PC-3 (cell line): ENCODE results near the gene PLPP1. TPM values are rescaled to one million over a fixed set of nuclear protein-coding genes. Genes with fewer than 3 reads are reported as not detected.

Source experiments
- ATAC-seq: fragments of 200-7000 bp; cut with Tn5 transposase; 2 replicates; pipeline ENCODE4 v1.9.1; 2020; ENCODE audit warnings: mild to moderate bottlenecking, moderate library complexity
- Bru-seq: library from RNA; stranded (reverse); fragments of 400-500 nt; gene quantifications from one replicate; lab custom pipeline; 2021; lab: Mats Ljungman, UMichigan
- BruChase-seq, 2 experiments: library from RNA; stranded (reverse); fragments of 400-500 nt; gene quantifications; one replicate each; lab custom pipeline; 2021; lab: Mats Ljungman, UMichigan
- BruUV-seq: library from RNA; stranded (reverse); fragments of 400-500 nt; replicated peaks from 2 replicates; lab custom pipeline; 2021; lab: Mats Ljungman, UMichigan
- CTCF ChIA-PET: fragments of 300-600 bp; sonication (Branson Sonifier 250); formaldehyde crosslinking; loops from one replicate; lab custom pipeline; 2022; ENCODE audit warnings: antibody characterized with exemption; lab: Charles Lee
- POLR2A ChIA-PET: fragments of 300-600 bp; sonication (Branson Sonifier 250); formaldehyde crosslinking; loops from one replicate; lab custom pipeline; 2022; ENCODE audit warnings: antibody characterized with exemption; ENCODE audit not compliant: unreplicated experiment; lab: Charles Lee
- DNase-seq: peaks from one replicate; pipeline ENCODE4 v3.0.0-alpha.2; 2015
- H2AFZ ChIP-seq: fragments of 300-600 bp; sonication (generic); 2 replicates; pipeline ENCODE4 v1.6.0; 2016; ENCODE audit warnings: antibody characterized with exemption, low read length
- H3F3A ChIP-seq: fragments of 300-600 bp; sonication (generic); one replicate; pipeline ENCODE4 v1.6.0; 2017; ENCODE audit warnings: antibody characterized with exemption, low read length, control low read depth, mild to moderate bottlenecking; ENCODE audit not compliant: unreplicated experiment
- H3K27ac ChIP-seq: fragments of 300-600 bp; sonication (generic); 2 replicates; pipeline ENCODE4 v1.5.1; 2016; ENCODE audit warnings: mild to moderate bottlenecking, low read length
- H3K27me3 ChIP-seq: fragments of 300-600 bp; sonication (generic); 2 replicates; pipeline ENCODE4 v1.6.1; 2016; ENCODE audit warnings: low read length, mixed read lengths
- H3K36me3 ChIP-seq: fragments of 300-600 bp; sonication (generic); 2 replicates; pipeline ENCODE4 v1.6.1; 2016; ENCODE audit warnings: low read depth, mixed run types, low read length, mixed read lengths
- H3K4me1 ChIP-seq: fragments of 300-600 bp; sonication (generic); 2 replicates; pipeline ENCODE4 v1.5.1; 2016; ENCODE audit warnings: low read length; ENCODE audit not compliant: insufficient read depth
- H3K4me2 ChIP-seq: fragments of 300-600 bp; sonication (generic); 2 replicates; pipeline ENCODE4 v1.6.0; 2016; ENCODE audit warnings: low read length
- H3K4me3 ChIP-seq: fragments of 300-600 bp; sonication (generic); 2 replicates; pipeline ENCODE4 v1.5.1; 2016; ENCODE audit warnings: mild to moderate bottlenecking, low read length, mixed read lengths
- H3K79me2 ChIP-seq: fragments of 300-600 bp; sonication (generic); 2 replicates; pipeline ENCODE4 v1.6.1; 2017; ENCODE audit warnings: low read length, mixed read lengths
- H3K9ac ChIP-seq: fragments of 300-600 bp; sonication (generic); 2 replicates; pipeline ENCODE4 v1.6.0; 2016; ENCODE audit warnings: mild to moderate bottlenecking, low read length
- H3K9me2 ChIP-seq: fragments of 300-600 bp; sonication (generic); replicated peaks from 2 replicates; pipeline ENCODE4 v1.6.1; 2016; ENCODE audit warnings: mixed run types, low read length, mixed read lengths
- H3K9me3 ChIP-seq: fragments of 300-600 bp; sonication (generic); 2 replicates; pipeline ENCODE4 v1.6.1; 2016; ENCODE audit warnings: low read length, mixed read lengths
- H4K20me1 ChIP-seq: fragments of 300-600 bp; sonication (generic); 2 replicates; pipeline ENCODE4 v1.6.1; 2016; ENCODE audit warnings: low read length, mixed read lengths
- CTCF ChIP-seq: fragments of 300-600 bp; sonication (generic); conservative IDR thresholded peaks from 2 replicates; pipeline ENCODE4 v1.5.1; 2017; ENCODE audit warnings: antibody characterized with exemption, low read depth, mild to moderate bottlenecking, low read length
- EZH2 ChIP-seq: fragments of 300-600 bp; sonication (generic); IDR thresholded peaks from one replicate; pipeline ENCODE4 v1.6.1; 2017; ENCODE audit warnings: antibody characterized with exemption, mild to moderate bottlenecking, low read length; ENCODE audit not compliant: unreplicated experiment
- EZH2phosphoT487 ChIP-seq: fragments of 300-600 bp; sonication (generic); IDR thresholded peaks from 2 replicates; pipeline ENCODE4 v1.6.1; 2018; ENCODE audit warnings: mild to moderate bottlenecking, antibody characterized with exemption, low read length, borderline replicate concordance
- intact Hi-C: fragments of 100-400 bp; cut with micrococcal nuclease; formaldehyde crosslinking; loops from 2 replicates; pipeline ENCODE4 v1.9.0; 2023
- long read RNA-seq: library from polyadenylated mRNA; unstranded; transcript quantifications from one replicate; pipeline ENCODE4 v2.0.0, GENCODE V29; 2021; ENCODE audit not compliant: unreplicated experiment
- total RNA-seq: library from RNA; depleted of rRNA; stranded (reverse); fragments of >200 nt; gene quantifications from 2 replicates; pipeline ENCODE4 v1.2.3, GENCODE V29; 2014; rRNA removed

Gene PLPP1
- total RNA-seq (16.2 and 21.1 TPM in 2 replicates), Bru-seq, nascent RNA (percentile 58 among the genes with signal in this experiment), BruChase-seq, experiment 1, labeled RNA remaining after a 6-hour chase (percentile 49 among the genes with signal in this experiment), BruChase-seq, experiment 2, labeled RNA remaining after a 2-hour chase (percentile 47 among the genes with signal in this experiment)
- long read RNA-seq, transcript PLPP1-202 (6 exons, 1,597 nt): major isoform, 45 of 49 reads
- long read RNA-seq, partial matches to known transcripts: 0 of 49 reads
- long read RNA-seq, other reads (novel, unspliced or antisense): 2 of 49 reads

- ATAC-seq (peak; percentile 81), DNase-seq (peak; percentile 73)
- TF ChIP-seq EZH2 (no peak), EZH2phosphoT487 (no peak), CTCF (no peak)
- peak within 1 kb of the TSS; percentile 66 for H3K9ac ChIP-seq
- H3K9me2 ChIP-seq: no peaks in the 10 kb centered on the region
- no peaks in the 10 kb centered on the region for H3F3A ChIP-seq
- CTCF ChIA-PET: no interaction called here
- H2AFZ ChIP-seq: peak within 1 kb of the TSS; percentile 98
- no peaks in the 10 kb centered on the region for H3K36me3 ChIP-seq
- intact Hi-C loops: loop anchor here (2.0 to 10.0 kb wide), 4 partner anchors 66 to 158 kb away; no protein-coding TSS in a partner anchor
- BruUV-seq: no TSS peak
- POLR2A ChIA-PET: no interaction called here
- peaks cover 5% of the 10 kb centered on the region; the same call in 1 of the 2 replicates for H3K4me1 ChIP-seq
- no peaks in the 10 kb centered on the region for H3K9me3 ChIP-seq
- peak within 1 kb of the TSS; percentile 28 for H3K27ac ChIP-seq
- no peaks in the 10 kb centered on the region for H3K27me3 ChIP-seq
- H4K20me1 ChIP-seq: no peaks in the 10 kb centered on the region
- H3K4me2 ChIP-seq: peak within 1 kb of the TSS; percentile 97
- H3K4me3 ChIP-seq: peak within 1 kb of the TSS; percentile 86
- H3K79me2 ChIP-seq: peaks cover 23% of the 10 kb centered on the region
Observed at GRCh38 chr5:55534436-55535198, at the start of gene PLPP1. PLPP1 (minus strand) TSS chr5:55534964; CDS start chr5:55534629, 335 bp downstream.

- Histone ChIP-seq H3K9me2 (no peaks in the 10 kb centered on the region), H3K4me1 (no peaks in the 10 kb centered on the region), H3K36me3 (no peaks in the 10 kb centered on the region), H3K4me3 (no peak overlapping the region), H3K27ac (no peak overlapping the region), H3K27me3 (no peaks in the 10 kb centered on the region), H3F3A (no peaks in the 10 kb centered on the region), H3K4me2 (no peak overlapping the region), H3K79me2 (no peaks in the 10 kb centered on the region), H2AFZ (no peak overlapping the region), H3K9ac (no peak overlapping the region), H4K20me1 (no peaks in the 10 kb centered on the region), H3K9me3 (no peaks in the 10 kb centered on the region)
- no TSS peak for BruUV-seq
- TF ChIP-seq CTCF (no peak), EZH2 (no peak), EZH2phosphoT487 (no peak)
- intact Hi-C loops: no loop called here
- no peak for DNase-seq
- ATAC-seq: no peak
- ChIA-PET CTCF (no interaction called here), POLR2A (no interaction called here)
Observed at GRCh38 chr5:55583578-55583977, 48.8 kb upstream of the PLPP1 start.
